HepG2 (cell line): ENCODE measurements around the gene TPX2.

Experiments
- FOXM1 ChIP-seq: sonication (generic); formaldehyde crosslinking; IDR thresholded peaks from 2 replicates; pipeline ENCODE4 v1.5.0; 2020; ENCODE audit warnings: missing genetic modification reagents
- JUN ChIP-seq: sonication (generic); formaldehyde crosslinking; IDR thresholded peaks from 2 replicates; pipeline ENCODE4 v1.4.0; 2020; ENCODE audit warnings: mild to moderate bottlenecking, missing genetic modification reagents
- PCBP2 ChIP-seq: fragments of 200-400 bp; formaldehyde crosslinking; optimal IDR thresholded peaks from 2 replicates; pipeline ENCODE3; 2018; ENCODE audit warnings: low read length, low read depth; ENCODE audit not compliant: poor library complexity, severe bottlenecking
- RFX1 ChIP-seq: fragments of 450-650 bp; IDR thresholded peaks from 2 replicates; pipeline ENCODE4 v1.6.1; 2017
- SMARCE1 ChIP-seq: fragments of 450-650 bp; IDR thresholded peaks from 2 replicates; pipeline ENCODE4 v1.6.1; 2017; ENCODE audit warnings: borderline replicate concordance
- TAF1 ChIP-seq: sonication (generic); formaldehyde crosslinking; IDR thresholded peaks from 2 replicates; pipeline ENCODE4 v1.4.0; 2020; ENCODE audit warnings: missing genetic modification reagents
- TF ChIP-seq, protein P1 (sequence below): sonication (generic); formaldehyde crosslinking; IDR thresholded peaks from 2 replicates; pipeline ENCODE4 v1.4.0; 2020; ENCODE audit warnings: mild to moderate bottlenecking, missing genetic modification reagents, borderline replicate concordance
- TF ChIP-seq, protein P2 (sequence below): sonication (generic); formaldehyde crosslinking; IDR thresholded peaks from 2 replicates; pipeline ENCODE4 v1.4.0; 2020; ENCODE audit warnings: missing genetic modification reagents, borderline replicate concordance

DNA sequence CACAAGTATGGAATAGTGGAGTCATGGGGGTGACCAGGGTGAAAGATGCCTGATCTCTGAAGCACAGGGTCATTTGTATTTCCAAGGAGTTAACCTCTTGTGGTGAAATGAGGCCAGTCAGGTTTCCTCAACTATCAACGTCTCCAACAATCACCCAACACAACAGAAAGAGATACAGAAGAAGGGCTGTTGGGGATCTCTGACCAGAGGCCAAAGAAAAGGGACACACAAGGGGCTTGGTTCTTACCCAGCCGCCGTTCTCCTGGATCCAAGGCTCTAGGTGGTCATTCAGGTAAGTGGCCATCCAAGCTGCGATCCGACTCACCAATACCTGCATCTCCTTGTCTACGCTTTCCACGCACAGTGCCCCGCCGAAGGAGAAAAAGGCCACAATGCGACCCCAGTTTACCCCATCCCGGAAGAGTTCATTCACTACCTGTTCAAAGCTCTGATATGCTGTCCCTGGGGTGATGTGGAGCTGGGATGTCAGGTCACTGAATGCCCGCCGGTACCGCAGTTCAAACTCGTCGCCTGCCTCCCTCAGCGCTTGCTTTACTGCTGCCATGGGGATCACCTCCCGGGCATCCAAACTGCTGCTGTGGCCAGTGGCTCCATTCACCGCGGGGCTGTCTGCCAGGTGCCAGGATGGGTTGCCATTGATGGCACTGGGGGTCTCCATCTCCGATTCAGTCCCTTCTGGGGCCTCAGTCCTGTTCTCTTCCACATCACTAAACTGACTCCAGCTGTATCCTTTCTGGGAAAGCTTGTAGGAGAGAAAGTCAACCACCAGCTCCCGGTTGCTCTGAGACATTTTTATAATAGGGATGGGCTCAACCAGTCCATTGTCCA is 17.5 kb upstream of the TPX2 start:
- TF ChIP-seq, protein P1, sequence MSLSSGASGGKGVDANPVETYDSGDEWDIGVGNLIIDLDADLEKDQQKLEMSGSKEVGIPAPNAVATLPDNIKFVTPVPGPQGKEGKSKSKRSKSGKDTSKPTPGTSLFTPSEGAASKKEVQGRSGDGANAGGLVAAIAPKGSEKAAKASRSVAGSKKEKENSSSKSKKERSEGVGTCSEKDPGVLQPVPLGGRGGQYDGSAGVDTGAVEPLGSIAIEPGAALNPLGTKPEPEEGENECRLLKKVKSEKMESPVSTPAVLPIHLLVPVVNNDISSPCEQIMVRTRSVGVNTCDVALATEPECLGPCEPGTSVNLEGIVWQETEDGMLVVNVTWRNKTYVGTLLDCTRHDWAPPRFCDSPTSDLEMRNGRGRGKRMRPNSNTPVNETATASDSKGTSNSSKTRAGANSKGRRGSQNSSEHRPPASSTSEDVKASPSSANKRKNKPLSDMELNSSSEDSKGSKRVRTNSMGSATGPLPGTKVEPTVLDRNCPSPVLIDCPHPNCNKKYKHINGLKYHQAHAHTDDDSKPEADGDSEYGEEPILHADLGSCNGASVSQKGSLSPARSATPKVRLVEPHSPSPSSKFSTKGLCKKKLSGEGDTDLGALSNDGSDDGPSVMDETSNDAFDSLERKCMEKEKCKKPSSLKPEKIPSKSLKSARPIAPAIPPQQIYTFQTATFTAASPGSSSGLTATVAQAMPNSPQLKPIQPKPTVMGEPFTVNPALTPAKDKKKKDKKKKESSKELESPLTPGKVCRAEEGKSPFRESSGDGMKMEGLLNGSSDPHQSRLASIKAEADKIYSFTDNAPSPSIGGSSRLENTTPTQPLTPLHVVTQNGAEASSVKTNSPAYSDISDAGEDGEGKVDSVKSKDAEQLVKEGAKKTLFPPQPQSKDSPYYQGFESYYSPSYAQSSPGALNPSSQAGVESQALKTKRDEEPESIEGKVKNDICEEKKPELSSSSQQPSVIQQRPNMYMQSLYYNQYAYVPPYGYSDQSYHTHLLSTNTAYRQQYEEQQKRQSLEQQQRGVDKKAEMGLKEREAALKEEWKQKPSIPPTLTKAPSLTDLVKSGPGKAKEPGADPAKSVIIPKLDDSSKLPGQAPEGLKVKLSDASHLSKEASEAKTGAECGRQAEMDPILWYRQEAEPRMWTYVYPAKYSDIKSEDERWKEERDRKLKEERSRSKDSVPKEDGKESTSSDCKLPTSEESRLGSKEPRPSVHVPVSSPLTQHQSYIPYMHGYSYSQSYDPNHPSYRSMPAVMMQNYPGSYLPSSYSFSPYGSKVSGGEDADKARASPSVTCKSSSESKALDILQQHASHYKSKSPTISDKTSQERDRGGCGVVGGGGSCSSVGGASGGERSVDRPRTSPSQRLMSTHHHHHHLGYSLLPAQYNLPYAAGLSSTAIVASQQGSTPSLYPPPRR = no peak
- TF ChIP-seq FOXM1 (CRISPR knock-in tag) (no peak), JUN (no peak), RFX1 (no peak), TAF1 (CRISPR knock-in tag) (peak; percentile 48; the same call in 1 of the 2 replicates), SMARCE1 (no peak), PCBP2 (no peak)
- TF ChIP-seq, protein P2, sequence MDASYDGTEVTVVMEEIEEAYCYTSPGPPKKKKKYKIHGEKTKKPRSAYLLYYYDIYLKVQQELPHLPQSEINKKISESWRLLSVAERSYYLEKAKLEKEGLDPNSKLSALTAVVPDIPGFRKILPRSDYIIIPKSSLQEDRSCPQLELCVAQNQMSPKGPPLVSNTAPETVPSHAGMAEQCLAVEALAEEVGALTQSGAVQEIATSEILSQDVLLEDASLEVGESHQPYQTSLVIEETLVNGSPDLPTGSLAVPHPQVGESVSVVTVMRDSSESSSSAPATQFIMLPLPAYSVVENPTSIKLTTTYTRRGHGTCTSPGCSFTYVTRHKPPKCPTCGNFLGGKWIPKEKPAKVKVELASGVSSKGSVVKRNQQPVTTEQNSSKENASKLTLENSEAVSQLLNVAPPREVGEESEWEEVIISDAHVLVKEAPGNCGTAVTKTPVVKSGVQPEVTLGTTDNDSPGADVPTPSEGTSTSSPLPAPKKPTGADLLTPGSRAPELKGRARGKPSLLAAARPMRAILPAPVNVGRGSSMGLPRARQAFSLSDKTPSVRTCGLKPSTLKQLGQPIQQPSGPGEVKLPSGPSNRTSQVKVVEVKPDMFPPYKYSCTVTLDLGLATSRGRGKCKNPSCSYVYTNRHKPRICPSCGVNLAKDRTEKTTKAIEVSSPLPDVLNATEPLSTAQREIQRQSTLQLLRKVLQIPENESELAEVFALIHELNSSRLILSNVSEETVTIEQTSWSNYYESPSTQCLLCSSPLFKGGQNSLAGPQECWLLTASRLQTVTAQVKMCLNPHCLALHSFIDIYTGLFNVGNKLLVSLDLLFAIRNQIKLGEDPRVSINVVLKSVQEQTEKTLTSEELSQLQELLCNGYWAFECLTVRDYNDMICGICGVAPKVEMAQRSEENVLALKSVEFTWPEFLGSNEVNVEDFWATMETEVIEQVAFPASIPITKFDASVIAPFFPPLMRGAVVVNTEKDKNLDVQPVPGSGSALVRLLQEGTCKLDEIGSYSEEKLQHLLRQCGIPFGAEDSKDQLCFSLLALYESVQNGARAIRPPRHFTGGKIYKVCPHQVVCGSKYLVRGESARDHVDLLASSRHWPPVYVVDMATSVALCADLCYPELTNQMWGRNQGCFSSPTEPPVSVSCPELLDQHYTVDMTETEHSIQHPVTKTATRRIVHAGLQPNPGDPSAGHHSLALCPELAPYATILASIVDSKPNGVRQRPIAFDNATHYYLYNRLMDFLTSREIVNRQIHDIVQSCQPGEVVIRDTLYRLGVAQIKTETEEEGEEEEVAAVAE (CRISPR knock-in tag) = no peak
